Activated T-helper 17 cell treated with anti-CD3 and anti-CD28 coated beads, Interleukin-2, amount 50 U/mL, for 72 hours (primary cell): ENCODE results near the gene ERN1. TPM values are rescaled to one million over a fixed set of nuclear protein-coding genes. Genes with fewer than 3 reads are reported as not detected.

Experiments
- ATAC-seq: fragments of 150-1000 bp; cut with Tn5 transposase; replicated peaks from 2 replicates; pipeline ENCODE4 v1.10.0; 2021; ENCODE audit warnings: mild to moderate bottlenecking, moderate library complexity
- H3K27ac Mint-ChIP-seq: one replicate; pipeline ENCODE4 v1.8.0; 2022; ENCODE audit warnings: mixed read lengths
- H3K27me3 Mint-ChIP-seq: one replicate; pipeline ENCODE4 v1.8.0; 2022; ENCODE audit warnings: mixed read lengths
- H3K36me3 Mint-ChIP-seq: one replicate; pipeline ENCODE4 v1.8.0; 2022; ENCODE audit warnings: low read depth, mild to moderate bottlenecking, mixed read lengths
- H3K4me1 Mint-ChIP-seq: one replicate; pipeline ENCODE4 v1.8.0; 2022; ENCODE audit warnings: mixed read lengths
- H3K4me3 Mint-ChIP-seq: one replicate; pipeline ENCODE4 v1.8.0; 2022; ENCODE audit warnings: mild to moderate bottlenecking, mixed read lengths
- H3K9me3 Mint-ChIP-seq: one replicate; pipeline ENCODE4 v1.8.0; 2022; ENCODE audit warnings: mixed read lengths
- total RNA-seq, 2 donors: library from RNA; stranded (reverse); gene quantifications; one replicate each; pipeline ENCODE4 v1.2.3, GENCODE V29; 2022

The ERN1 gene
- total RNA-seq, 2 donors from 2014 or later: 42.2 to 93.3 TPM

- Mint-ChIP-seq H3K27ac (peak overlapping the region; percentile 93), H3K36me3 (peaks cover 99% of the 10 kb centered on the region), H3K4me1 (peaks cover 64% of the 10 kb centered on the region), H3K4me3 (peak overlapping the region; percentile 85), H3K27me3 (no peaks in the 10 kb centered on the region), H3K9me3 (peaks cover 2% of the 10 kb centered on the region)
- no peak for ATAC-seq
Observed at GRCh38 chr17:64065161-64065560, 64.8 kb downstream of the ERN1 start.

- peak overlapping the region; percentile 85 for H3K4me3 Mint-ChIP-seq
- no peak for ATAC-seq
- peaks cover 99% of the 10 kb centered on the region for H3K36me3 Mint-ChIP-seq
- no peaks in the 10 kb centered on the region for H3K27me3 Mint-ChIP-seq
- peaks cover 71% of the 10 kb centered on the region for H3K4me1 Mint-ChIP-seq
- H3K9me3 Mint-ChIP-seq: peaks cover 4% of the 10 kb centered on the region
- H3K27ac Mint-ChIP-seq: peak overlapping the region; percentile 93
Observed at GRCh38 chr17:64064331-64064730, 65.6 kb downstream of the ERN1 start.

GRCh38 chr17:64063766-64064224, 66.1 kb downstream of the ERN1 start:
- Mint-ChIP-seq H3K9me3 (peaks cover 4% of the 10 kb centered on the region), H3K36me3 (peaks cover 99% of the 10 kb centered on the region), H3K27me3 (no peaks in the 10 kb centered on the region), H3K27ac (peak overlapping the region; percentile 93), H3K4me3 (peak overlapping the region; percentile 85), H3K4me1 (peaks cover 77% of the 10 kb centered on the region)
- peak; percentile 33 for ATAC-seq

- peaks cover 4% of the 10 kb centered on the region for H3K9me3 Mint-ChIP-seq
- ATAC-seq: peak; percentile 18
- no peaks in the 10 kb centered on the region for H3K27me3 Mint-ChIP-seq
- peaks cover 76% of the 10 kb centered on the region for H3K4me1 Mint-ChIP-seq
- peaks cover 99% of the 10 kb centered on the region for H3K36me3 Mint-ChIP-seq
- peak overlapping the region; percentile 85 for H3K4me3 Mint-ChIP-seq
- H3K27ac Mint-ChIP-seq: peak overlapping the region; percentile 93
Observed at GRCh38 chr17:64063088-64063487, 66.9 kb downstream of the ERN1 start.

- H3K27me3 Mint-ChIP-seq: no peaks in the 10 kb centered on the region
Observed at GRCh38 chr17:64061178-64061898, 68.6 kb downstream of the ERN1 start.

GRCh38 chr17:64060331-64060730, 69.6 kb downstream of the ERN1 start:
- H3K4me1 Mint-ChIP-seq: peaks cover 63% of the 10 kb centered on the region
- peak overlapping the region; percentile 93 for H3K27ac Mint-ChIP-seq
- peaks cover 99% of the 10 kb centered on the region for H3K36me3 Mint-ChIP-seq
- H3K9me3 Mint-ChIP-seq: peaks cover 4% of the 10 kb centered on the region
- H3K27me3 Mint-ChIP-seq: no peaks in the 10 kb centered on the region
- no peak for ATAC-seq
- H3K4me3 Mint-ChIP-seq: peak overlapping the region; percentile 85

More at GRCh38 chr17:64061178-64061898, 68.6 kb downstream of the ERN1 start:
- ATAC-seq: peak; percentile 76
- Mint-ChIP-seq H3K4me1 (peaks cover 67% of the 10 kb centered on the region), H3K4me3 (peak overlapping the region; percentile 85), H3K27ac (peak overlapping the region; percentile 93), H3K9me3 (peaks cover 4% of the 10 kb centered on the region), H3K36me3 (peaks cover 99% of the 10 kb centered on the region)

- H3K4me3 Mint-ChIP-seq: peak overlapping the region; percentile 85
- peaks cover 99% of the 10 kb centered on the region for H3K36me3 Mint-ChIP-seq
- H3K9me3 Mint-ChIP-seq: peaks cover 4% of the 10 kb centered on the region
- peak overlapping the region; percentile 93 for H3K27ac Mint-ChIP-seq
- ATAC-seq: no peak
- peaks cover 65% of the 10 kb centered on the region for H3K4me1 Mint-ChIP-seq
- H3K27me3 Mint-ChIP-seq: no peaks in the 10 kb centered on the region
Observed at GRCh38 chr17:64059756-64060155, 70.2 kb downstream of the ERN1 start.

DNA sequence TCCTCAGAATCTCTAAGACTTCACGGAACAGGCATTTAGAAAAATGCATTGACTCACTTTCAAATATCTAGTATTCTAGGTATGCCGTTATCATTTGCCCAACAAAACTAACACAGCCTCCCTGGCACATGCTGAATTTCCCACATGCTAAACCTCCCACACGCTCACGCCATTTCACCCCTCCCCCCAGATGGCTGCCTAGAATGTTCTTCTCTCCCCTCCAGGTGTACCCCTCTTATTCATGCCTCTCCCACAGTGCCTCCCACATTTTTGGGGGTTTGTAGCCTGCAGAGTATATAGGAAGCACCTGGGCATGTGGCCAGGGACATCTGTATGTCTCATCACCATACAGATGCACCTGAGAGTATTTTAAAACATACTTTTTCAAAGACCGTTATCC, 71.3 kb downstream of the ERN1 start:
- H3K4me1 Mint-ChIP-seq: peaks cover 56% of the 10 kb centered on the region
- ATAC-seq: no peak
- H3K27me3 Mint-ChIP-seq: no peaks in the 10 kb centered on the region
- peaks cover 4% of the 10 kb centered on the region for H3K9me3 Mint-ChIP-seq
- H3K27ac Mint-ChIP-seq: peak overlapping the region; percentile 93
- peak overlapping the region; percentile 2 for H3K4me3 Mint-ChIP-seq
- H3K36me3 Mint-ChIP-seq: peaks cover 99% of the 10 kb centered on the region

- peak overlapping the region; percentile 83 for H3K27ac Mint-ChIP-seq
- H3K36me3 Mint-ChIP-seq: peaks cover 99% of the 10 kb centered on the region
- no peak for ATAC-seq
- H3K4me1 Mint-ChIP-seq: peaks cover 48% of the 10 kb centered on the region
- peaks cover 4% of the 10 kb centered on the region for H3K9me3 Mint-ChIP-seq
- H3K27me3 Mint-ChIP-seq: no peaks in the 10 kb centered on the region
- peak overlapping the region; percentile 24 for H3K4me3 Mint-ChIP-seq
Observed at GRCh38 chr17:64057701-64058263, 72.2 kb downstream of the ERN1 start.

- H3K27ac Mint-ChIP-seq: peak overlapping the region; percentile 83
- H3K36me3 Mint-ChIP-seq: peaks cover 100% of the 10 kb centered on the region
- peaks cover 4% of the 10 kb centered on the region for H3K9me3 Mint-ChIP-seq
- H3K27me3 Mint-ChIP-seq: no peaks in the 10 kb centered on the region
- peaks cover 47% of the 10 kb centered on the region for H3K4me1 Mint-ChIP-seq
- H3K4me3 Mint-ChIP-seq: peak overlapping the region; percentile 24
- no peak for ATAC-seq
Observed at GRCh38 chr17:64056269-64057005, 73.5 kb downstream of the ERN1 start.

DNA sequence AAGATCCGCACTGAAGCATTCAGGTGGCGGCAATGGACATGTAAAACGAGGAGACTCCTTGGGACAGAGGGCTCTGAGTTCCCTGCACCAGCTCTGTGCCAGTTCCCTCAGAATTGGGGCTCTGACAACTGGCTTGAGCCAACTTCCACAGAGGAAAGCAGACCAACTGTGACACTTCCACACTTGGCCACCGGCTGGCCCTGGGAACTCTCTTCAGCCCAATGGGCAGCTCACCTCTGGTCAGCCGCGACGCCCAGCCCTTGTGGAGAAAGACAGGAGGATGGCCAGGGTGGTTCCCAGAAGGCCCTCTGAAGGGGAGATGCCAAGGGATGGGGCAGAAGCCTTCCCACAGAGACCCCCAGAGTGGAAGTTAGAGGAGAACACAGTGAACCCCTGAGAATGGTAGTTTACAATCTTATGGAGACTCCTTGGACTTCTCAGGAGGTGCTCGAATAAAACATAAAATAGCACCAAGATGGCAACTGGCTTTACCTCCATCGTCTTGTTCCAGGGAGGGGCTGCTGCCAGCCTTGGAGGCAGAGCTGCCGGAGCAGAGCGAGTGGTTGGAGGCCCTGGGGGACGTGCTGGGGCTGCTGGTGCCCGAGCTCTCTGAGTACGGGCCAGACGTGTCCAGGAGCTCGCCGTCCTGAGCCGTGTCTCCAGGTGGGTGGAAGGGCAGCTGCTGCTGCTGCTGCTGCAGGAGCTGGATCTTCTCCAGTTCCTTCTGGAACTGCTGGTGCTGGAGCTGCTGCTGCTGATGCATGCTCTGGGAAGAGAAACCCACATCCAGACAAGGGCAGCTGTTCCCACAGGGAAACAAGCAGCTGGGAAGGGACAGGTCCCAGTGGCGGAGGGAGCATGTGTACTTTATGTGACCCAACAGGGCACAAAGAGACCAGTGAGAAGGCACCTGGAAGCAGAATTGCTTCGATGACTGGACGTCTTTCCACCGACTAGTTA, 74.5 kb downstream of the ERN1 start:
- H3K27me3 Mint-ChIP-seq: no peaks in the 10 kb centered on the region
- peaks cover 46% of the 10 kb centered on the region for H3K4me1 Mint-ChIP-seq
- H3K27ac Mint-ChIP-seq: peak overlapping the region; percentile 83
- H3K9me3 Mint-ChIP-seq: peaks cover 4% of the 10 kb centered on the region
- no peak overlapping the region for H3K4me3 Mint-ChIP-seq
- no peak for ATAC-seq
- peaks cover 100% of the 10 kb centered on the region for H3K36me3 Mint-ChIP-seq

DNA sequence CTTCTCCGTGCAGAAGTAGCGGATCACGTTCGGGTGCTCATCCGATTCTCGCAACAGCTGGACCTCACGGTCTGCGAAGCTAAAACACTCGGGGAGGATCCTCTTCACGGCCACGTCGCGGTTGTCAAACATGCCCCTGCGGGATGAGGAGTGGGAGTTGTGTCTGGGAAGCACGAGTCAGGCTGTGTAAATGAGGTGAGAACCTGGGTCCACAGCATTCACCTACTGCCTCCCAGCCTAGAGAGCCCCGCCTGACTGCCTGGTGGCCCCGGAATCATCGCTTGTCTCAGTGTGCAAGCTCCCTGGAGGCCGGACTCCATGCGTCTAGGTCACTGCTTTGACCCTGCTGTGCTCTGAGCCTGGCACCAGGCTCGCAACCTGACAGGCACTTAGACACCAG, 75.6 kb downstream of the ERN1 start:
- H3K27me3 Mint-ChIP-seq: no peaks in the 10 kb centered on the region
- ATAC-seq: no peak
- no peaks in the 10 kb centered on the region for H3K9me3 Mint-ChIP-seq
- peaks cover 100% of the 10 kb centered on the region for H3K36me3 Mint-ChIP-seq
- no peak overlapping the region for H3K4me3 Mint-ChIP-seq
- H3K27ac Mint-ChIP-seq: peak overlapping the region; percentile 79
- peaks cover 40% of the 10 kb centered on the region for H3K4me1 Mint-ChIP-seq

- no peak for ATAC-seq
- no peak overlapping the region for H3K4me3 Mint-ChIP-seq
- peaks cover 30% of the 10 kb centered on the region for H3K4me1 Mint-ChIP-seq
- no peaks in the 10 kb centered on the region for H3K27me3 Mint-ChIP-seq
- peaks cover 100% of the 10 kb centered on the region for H3K36me3 Mint-ChIP-seq
- H3K9me3 Mint-ChIP-seq: no peaks in the 10 kb centered on the region
- H3K27ac Mint-ChIP-seq: peak overlapping the region; percentile 44
Observed at GRCh38 chr17:64053101-64053500, 76.8 kb downstream of the ERN1 start.

DNA sequence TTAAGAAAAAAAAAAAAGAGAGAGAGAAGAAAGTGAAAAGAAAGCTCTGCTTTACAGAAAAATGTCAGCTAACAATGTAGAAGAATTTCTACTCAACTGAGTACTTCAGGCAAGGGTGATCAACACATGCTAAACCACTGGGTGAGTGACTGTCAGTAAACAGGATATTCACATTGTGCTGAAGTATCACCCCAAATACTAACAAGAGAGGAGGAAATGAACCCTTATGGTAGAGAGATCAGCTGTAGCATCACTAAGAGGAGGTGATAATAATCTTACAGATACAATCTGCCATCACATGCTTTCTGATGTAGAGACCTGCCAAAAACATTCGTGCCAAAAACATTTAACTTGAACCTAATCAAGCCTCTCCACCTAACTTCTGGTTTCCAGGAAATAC, 78.8 kb downstream of the ERN1 start:
- Mint-ChIP-seq H3K27me3 (no peaks in the 10 kb centered on the region), H3K27ac (peak overlapping the region; percentile 68), H3K36me3 (peaks cover 100% of the 10 kb centered on the region), H3K9me3 (no peaks in the 10 kb centered on the region), H3K4me1 (peaks cover 28% of the 10 kb centered on the region), H3K4me3 (peak overlapping the region; percentile 55)
- peak; percentile 98 for ATAC-seq
